ENCODE measurements around the gene TFB1M.
"Not testable (repeated sequence)": the region's sequence is repeated elsewhere in the genome, so short reads cannot be mapped to it uniquely, and the experiment has no call there.

The TFB1M gene

DNA sequence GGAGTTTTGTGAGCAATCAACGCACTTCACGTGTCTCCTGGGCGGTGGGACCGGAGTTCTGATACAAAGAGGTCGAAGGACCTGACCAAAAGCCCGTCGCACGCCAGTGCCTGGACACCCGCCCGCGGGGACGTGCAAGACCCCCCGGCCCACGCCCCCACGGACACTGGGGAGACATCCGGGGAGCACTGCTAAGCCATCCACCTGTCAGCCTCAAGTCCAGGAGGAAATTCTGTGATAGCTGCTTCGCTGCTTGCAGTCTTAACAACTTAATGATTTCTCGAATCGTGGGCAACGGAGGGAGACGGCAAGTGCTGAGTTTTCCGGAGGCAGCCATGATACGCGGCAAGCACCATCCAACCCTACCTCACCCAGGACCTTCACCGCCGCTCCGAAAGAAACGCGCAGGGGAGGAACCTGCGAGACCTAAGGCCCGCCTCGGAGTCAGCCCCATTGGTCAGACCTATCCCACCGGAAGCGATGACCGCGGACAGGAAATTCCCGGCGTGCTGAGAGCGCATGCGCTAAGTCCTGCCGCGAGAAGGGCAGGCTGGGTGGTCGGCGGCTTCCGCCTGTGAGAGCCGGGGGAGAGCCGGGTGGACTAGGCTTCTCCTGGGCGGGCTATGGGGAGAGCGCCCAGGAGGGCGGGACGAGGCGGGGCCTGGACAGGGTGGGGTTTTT lies at the start of gene TFB1M:
TSS of gene TFB1M (minus strand) at position 393 of the 681 bp plus-strand sequence. CDS start at position 337, 56 bp downstream.
- peak; percentile 99 for DNase-seq (ENCODE audit: low read depth)
- TF ChIP-seq, protein P1, sequence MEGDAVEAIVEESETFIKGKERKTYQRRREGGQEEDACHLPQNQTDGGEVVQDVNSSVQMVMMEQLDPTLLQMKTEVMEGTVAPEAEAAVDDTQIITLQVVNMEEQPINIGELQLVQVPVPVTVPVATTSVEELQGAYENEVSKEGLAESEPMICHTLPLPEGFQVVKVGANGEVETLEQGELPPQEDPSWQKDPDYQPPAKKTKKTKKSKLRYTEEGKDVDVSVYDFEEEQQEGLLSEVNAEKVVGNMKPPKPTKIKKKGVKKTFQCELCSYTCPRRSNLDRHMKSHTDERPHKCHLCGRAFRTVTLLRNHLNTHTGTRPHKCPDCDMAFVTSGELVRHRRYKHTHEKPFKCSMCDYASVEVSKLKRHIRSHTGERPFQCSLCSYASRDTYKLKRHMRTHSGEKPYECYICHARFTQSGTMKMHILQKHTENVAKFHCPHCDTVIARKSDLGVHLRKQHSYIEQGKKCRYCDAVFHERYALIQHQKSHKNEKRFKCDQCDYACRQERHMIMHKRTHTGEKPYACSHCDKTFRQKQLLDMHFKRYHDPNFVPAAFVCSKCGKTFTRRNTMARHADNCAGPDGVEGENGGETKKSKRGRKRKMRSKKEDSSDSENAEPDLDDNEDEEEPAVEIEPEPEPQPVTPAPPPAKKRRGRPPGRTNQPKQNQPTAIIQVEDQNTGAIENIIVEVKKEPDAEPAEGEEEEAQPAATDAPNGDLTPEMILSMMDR (conservative IDR thresholded peaks at IDR 0.05; ENCODE audit: low read depth, low read length): no peak
- H3K4me3 ChIP-seq (ENCODE audit: low read depth, low read length): peak within 1 kb of the TSS; percentile 91

GRCh38 chr6:155364021-155364420 lies 49.7 kb upstream of the TFB1M start:
- H3K4me3 ChIP-seq (ENCODE audit: low read depth, low read length): not testable (repeated sequence)
- DNase-seq (ENCODE audit: low read depth): peak; percentile 35

- H3K4me3 ChIP-seq (ENCODE audit: low read depth, low read length); DNase-seq (ENCODE audit: low read depth): not testable (repeated sequence)
Observed at GRCh38 chr6:155362968-155363632, 48.8 kb upstream of the TFB1M start.

- TF ChIP-seq, protein P1 (conservative IDR thresholded peaks at IDR 0.05; ENCODE audit: low read depth, low read length): no peak
Observed at GRCh38 chr6:155354167-155354566, 39.9 kb upstream of the TFB1M start.

DNA sequence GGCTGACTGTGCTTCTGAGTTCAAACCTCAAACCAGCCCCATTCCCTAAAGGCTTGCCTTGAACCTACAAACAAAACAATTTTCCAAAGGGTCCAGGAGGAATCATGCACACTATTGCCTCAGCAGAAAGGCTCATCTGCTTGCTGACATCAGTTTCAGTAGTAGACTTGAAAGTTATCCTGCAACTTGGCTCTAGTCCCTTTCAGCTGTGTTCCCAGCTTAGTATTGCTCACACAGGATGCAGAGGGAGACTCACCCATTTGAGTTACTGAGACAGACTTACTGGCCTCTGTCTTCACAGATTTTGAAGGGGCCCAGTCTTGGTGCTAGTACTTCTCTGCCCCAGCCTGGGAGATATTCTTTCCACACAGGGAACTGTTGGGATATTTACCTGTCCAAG lies 38.5 kb upstream of the TFB1M start:
- peak; percentile 67 for DNase-seq (ENCODE audit: low read depth)
- TF ChIP-seq, protein P1 (conservative IDR thresholded peaks at IDR 0.05; ENCODE audit: low read depth, low read length): no peak

More at GRCh38 chr6:155354167-155354566, 39.9 kb upstream of the TFB1M start:
- H3K4me3 ChIP-seq (ENCODE audit: low read depth, low read length): no peak overlapping the region
- DNase-seq (ENCODE audit: low read depth): no peak

DNA sequence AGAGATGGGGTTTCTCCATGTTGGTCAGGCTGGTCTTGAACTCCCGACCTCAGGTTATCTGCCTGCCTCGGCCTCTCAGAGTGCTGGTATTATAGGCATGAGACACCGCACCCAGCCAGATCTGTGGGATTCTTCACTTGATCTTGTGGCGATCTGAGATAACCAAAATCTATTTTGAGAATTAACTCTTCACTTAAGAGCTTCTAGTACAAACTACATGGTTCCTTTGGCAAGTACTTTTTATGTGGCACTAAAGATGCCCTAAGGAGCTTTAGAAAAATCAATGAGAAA lies 37.8 kb upstream of the TFB1M start:
- no peak for DNase-seq (ENCODE audit: low read depth)
- H3K4me3 ChIP-seq (ENCODE audit: low read depth, low read length): no peak overlapping the region
- TF ChIP-seq, protein P1 (conservative IDR thresholded peaks at IDR 0.05; ENCODE audit: low read depth, low read length): no peak

More for the DNA sequence above, 38.5 kb upstream of the TFB1M start:
- no peak overlapping the region for H3K4me3 ChIP-seq (ENCODE audit: low read depth, low read length)

DNA sequence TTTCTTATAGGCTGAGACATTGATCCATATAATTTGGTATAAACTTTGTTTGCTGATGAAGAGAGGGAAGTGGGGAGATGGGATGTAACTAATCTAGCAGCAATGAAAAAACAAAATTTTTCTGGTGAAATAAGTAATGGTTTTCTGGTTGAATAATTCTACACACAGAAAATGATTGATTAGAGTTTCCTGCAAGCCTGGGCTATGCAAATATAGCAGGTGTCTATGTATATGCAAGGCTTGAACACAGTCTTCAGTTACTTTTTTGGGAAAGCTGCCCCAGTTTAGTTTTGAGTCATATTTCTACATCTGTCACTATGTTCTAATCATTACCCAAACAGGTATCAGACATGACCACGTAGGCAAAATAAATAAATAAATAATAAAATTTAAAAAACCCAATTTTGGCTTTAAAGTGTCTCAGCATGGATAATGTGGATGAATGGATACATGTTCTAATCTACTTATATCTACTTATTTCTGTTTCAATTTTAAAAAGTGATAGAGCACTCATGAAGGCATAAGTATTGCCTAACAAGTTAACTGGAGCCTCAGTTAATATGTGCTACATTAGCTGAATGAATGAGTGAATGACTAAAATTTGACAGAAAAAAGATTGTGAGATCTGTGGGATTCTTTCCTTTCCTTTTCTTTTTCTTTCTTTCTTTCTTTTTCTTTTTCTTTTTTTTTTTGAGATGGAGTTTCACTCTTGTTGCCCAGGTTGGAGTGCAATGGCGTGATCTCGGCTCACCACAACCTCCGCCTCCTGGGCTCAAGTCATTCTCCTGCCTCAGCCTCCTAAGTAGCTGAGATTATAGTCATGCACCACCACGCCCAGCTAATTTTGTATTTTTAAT lies 37.2 kb upstream of the TFB1M start:
- H3K4me3 ChIP-seq (ENCODE audit: low read depth, low read length): no peak overlapping the region
- no peak for DNase-seq (ENCODE audit: low read depth)
- TF ChIP-seq, protein P1 (conservative IDR thresholded peaks at IDR 0.05; ENCODE audit: low read depth, low read length): no peak
